Thyroid gland (tissue), 4 donors: ENCODE measurements around the gene MAP2K1. TPM values are rescaled to one million over a fixed set of nuclear protein-coding genes. Genes with fewer than 3 reads are reported as not detected.
"Not testable (repeated sequence)": the region's sequence is repeated elsewhere in the genome, so short reads cannot be mapped to it uniquely, and the experiment has no call there.

Source experiments
- DNase-seq, 2 donors: peaks; one replicate each; pipeline ENCODE4 v3.0.0-alpha.2; 2019
- H3K27ac ChIP-seq, 3 donors: fragments of 200-600 bp; sonication (generic); 1 replicate in 2 of 3; 2 replicates in 1 of 3; pipeline ENCODE4 v1.5.1; 2016 to 2019; ENCODE audit warnings: mild to moderate bottlenecking in 1 of 3, moderate library complexity in 1 of 3
- H3K27me3 ChIP-seq: fragments of 200-600 bp; sonication (generic); one replicate; pipeline ENCODE4 v1.5.1; 2019
- H3K36me3 ChIP-seq, 2 donors: fragments of 200-600 bp; sonication (generic); one replicate each; pipeline ENCODE4 v1.5.1; 2016 to 2019
- H3K4me1 ChIP-seq, 2 donors: fragments of 200-600 bp; sonication (generic); one replicate each; pipeline ENCODE4 v1.5.1; 2017 to 2019
- H3K4me3 ChIP-seq, 3 donors: fragments of 200-600 bp; sonication (generic); replicated peaks in 1 of 3; 1 replicate in 2 of 3; 2 replicates in 1 of 3; pipeline ENCODE4 v1.5.1; 2016; ENCODE audit warnings: mild to moderate bottlenecking in 1 of 3
- H3K9me3 ChIP-seq: fragments of 200-600 bp; sonication (generic); one replicate; pipeline ENCODE4 v1.5.1; 2017
- CTCF ChIP-seq, 6 experiments: fragments of 200-600 bp in 3 of 6; fragments of 450-650 bp in 3 of 6; sonication (generic) in 3 of 6; IDR thresholded peaks; one replicate each; pipeline ENCODE4 v1.5.1; 2016 to 2019; ENCODE audit warnings: antibody characterized with exemption in 6 of 6, mild to moderate bottlenecking in 2 of 6, inconsistent platforms in 1 of 6, moderate library complexity in 1 of 6
- POLR2A ChIP-seq, 2 donors: fragments of 450-650 bp; IDR thresholded peaks; one replicate each; pipeline ENCODE4 v1.6.1; 2017; ENCODE audit warnings: antibody characterized with exemption in 2 of 2, mild to moderate bottlenecking in 2 of 2, moderate library complexity in 1 of 2
- WGBS, 2 donors: methylation state at CpG; one replicate each; pipeline ENCODE4 v1.1.5; 2017; 5-methylcytosine and 5-hydroxymethylcytosine counted together
- intact Hi-C: fragments of 100-400 bp; cut with DNase I; formaldehyde crosslinking; loops from one replicate; pipeline ENCODE4 v1.15.1; 2023
- total RNA-seq, 4 donors: library from RNA; depleted of rRNA; stranded (reverse); fragments of >200 nt; gene quantifications; one replicate each; pipeline ENCODE4 v1.2.3, GENCODE V29; 2016

MAP2K1 gene
- total RNA-seq, 4 donors from 2014 or later = 18.1 to 25.4 (median 25.3) TPM

DNA sequence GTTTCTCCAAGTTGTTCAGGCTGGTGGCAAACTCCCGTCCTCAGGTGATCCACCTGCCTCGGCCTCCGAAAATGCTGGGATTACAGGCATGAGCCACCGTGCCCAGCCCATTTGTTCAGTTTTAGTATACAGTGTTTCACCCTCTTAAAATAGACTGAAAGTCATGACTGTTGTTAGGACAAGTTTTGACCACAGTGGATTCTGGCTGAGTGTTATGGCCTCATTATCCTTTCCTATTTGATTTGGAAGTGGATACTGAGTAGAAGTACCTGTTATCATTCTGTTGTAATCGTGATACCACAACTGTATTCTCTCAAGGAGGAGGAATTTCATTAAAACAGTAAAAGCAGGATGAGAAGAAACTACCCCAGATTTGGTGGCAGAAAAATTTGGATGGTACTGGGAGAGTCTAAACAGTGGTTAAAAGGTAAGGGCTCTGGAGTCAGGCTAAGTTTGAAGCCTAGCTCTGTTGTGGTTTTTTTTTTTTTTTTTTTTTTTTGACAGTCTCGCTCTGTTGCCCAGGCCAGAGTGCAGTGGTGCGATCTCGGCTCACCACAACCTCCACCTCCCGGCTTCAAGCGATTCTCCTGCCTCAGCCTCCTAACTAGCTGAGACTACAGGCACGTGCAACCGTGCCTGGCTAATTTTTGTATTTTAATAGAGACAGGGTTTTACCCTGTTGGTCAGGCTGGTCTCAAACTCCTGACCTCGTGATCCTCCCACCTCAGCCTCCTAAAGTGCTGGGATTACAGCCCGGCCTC lies 2.6 kb downstream of the MAP2K1 start:
- intact Hi-C loops = no loop called here
- H3K4me1 ChIP-seq = peaks cover 14 to 21% of the 10 kb centered on the region in 2 donors
- 86 to 92% methylated on average over 14 of the region's 14 CpGs for WGBS, 2 donors
- DNase-seq = no peak
- H3K27me3 ChIP-seq = no peaks in the 10 kb centered on the region
- H3K4me3 ChIP-seq = no peak overlapping the region
- no peaks in the 10 kb centered on the region for H3K9me3 ChIP-seq
- no peak overlapping the region for H3K27ac ChIP-seq
- no peaks in the 10 kb centered on the region for H3K36me3 ChIP-seq
- TF ChIP-seq CTCF (IDR thresholded peaks at IDR 0.05) (no peak), POLR2A (IDR thresholded peaks at IDR 0.05) (no peak)

DNA sequence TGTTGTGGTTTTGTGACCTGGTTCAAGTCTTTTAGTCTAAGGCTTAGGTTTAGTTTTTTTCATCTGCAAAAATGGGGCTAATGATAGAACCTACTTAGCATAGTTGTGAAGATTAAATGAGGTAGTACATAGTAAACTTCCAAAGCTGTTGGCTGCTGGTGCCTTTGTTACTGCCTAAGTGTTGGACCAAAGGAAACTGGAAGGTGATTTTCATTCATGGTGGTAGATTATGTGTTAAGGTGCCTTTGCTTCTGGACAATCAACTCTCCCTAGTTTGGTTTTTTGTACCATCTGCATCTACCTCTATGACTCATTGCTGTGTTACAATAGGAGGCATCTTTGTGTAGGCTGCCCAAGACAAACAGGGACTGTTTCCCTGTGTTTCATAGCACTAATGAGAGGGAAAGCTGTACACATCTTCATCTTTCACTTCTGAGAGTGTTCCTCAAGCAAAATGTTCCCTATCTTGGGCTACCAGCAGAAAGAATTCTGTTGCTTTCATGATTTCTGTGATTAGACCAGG lies 3.2 kb downstream of the MAP2K1 start:
- Histone ChIP-seq H3K9me3 (no peaks in the 10 kb centered on the region), H3K4me3 (no peak overlapping the region), H3K36me3 (no peaks in the 10 kb centered on the region), H3K27ac (no peak overlapping the region), H3K27me3 (no peaks in the 10 kb centered on the region), H3K4me1 (peaks cover 14 to 21% of the 10 kb centered on the region in 2 donors)
- intact Hi-C loops = no loop called here
- DNase-seq = no peak
- no peak for TF ChIP-seq CTCF (IDR thresholded peaks at IDR 0.05)
- TF ChIP-seq POLR2A (IDR thresholded peaks at IDR 0.05) = no peak

GRCh38 chr15:66390678-66391077 lies 4.0 kb downstream of the MAP2K1 start:
- peaks cover 12 to 18% of the 10 kb centered on the region in 2 donors for H3K4me1 ChIP-seq
- H3K36me3 ChIP-seq = no peaks in the 10 kb centered on the region
- no peak for DNase-seq
- intact Hi-C loops = no loop called here
- TF ChIP-seq CTCF (IDR thresholded peaks at IDR 0.05) (no peak), POLR2A (IDR thresholded peaks at IDR 0.05) (no peak)
- H3K9me3 ChIP-seq = no peaks in the 10 kb centered on the region
- 72 to 75% methylated on average over 1 of the region's 1 CpG for WGBS, 2 donors
- H3K27ac ChIP-seq = no peak overlapping the region
- no peak overlapping the region for H3K4me3 ChIP-seq
- no peaks in the 10 kb centered on the region for H3K27me3 ChIP-seq

GRCh38 chr15:66393037-66393436 lies 6.3 kb downstream of the MAP2K1 start:
- H3K36me3 ChIP-seq, H3K27ac ChIP-seq, H3K9me3 ChIP-seq, intact Hi-C loops, DNase-seq, H3K4me3 ChIP-seq, H3K27me3 ChIP-seq: not testable (repeated sequence)
- 96 to 100% methylated on average over 1 of the region's 1 CpG for WGBS, 2 donors
- peaks cover 1 to 11% of the 10 kb centered on the region in 2 donors for H3K4me1 ChIP-seq

DNA sequence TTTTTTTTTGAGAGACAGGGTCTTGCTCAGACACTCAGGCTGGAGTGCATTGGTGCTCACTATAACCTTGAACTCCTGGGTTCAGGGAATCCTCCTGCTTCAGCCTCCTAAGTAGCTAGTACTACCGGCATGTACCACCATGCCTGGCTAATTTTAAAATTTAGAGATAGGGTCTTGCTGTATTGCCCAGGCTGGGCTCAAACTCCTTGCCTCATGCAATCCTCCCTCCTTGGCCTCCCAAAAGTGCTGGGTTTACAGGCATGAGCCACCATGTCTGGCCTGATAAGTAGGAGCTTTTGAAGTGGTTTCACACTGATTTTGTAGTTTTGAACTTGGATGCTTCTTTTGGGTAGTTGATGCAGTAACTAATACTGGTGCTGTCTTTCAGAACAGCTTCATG lies 7.8 kb downstream of the MAP2K1 start:
- WGBS, 2 donors = 100% methylated on average over 1 of the region's 1 CpG

More for the DNA sequence above, 7.8 kb downstream of the MAP2K1 start:
- H3K9me3 ChIP-seq = no peaks in the 10 kb centered on the region
- H3K36me3 ChIP-seq = no peaks in the 10 kb centered on the region
- intact Hi-C loops = no loop called here
- TF ChIP-seq POLR2A (IDR thresholded peaks at IDR 0.05) (no peak), CTCF (IDR thresholded peaks at IDR 0.05) (no peak)
- DNase-seq = no peak
- no peak overlapping the region for H3K27ac ChIP-seq
- H3K4me3 ChIP-seq = no peak overlapping the region
- no peaks in the 10 kb centered on the region for H3K27me3 ChIP-seq
- peaks cover 0 to 4% of the 10 kb centered on the region in 2 donors for H3K4me1 ChIP-seq
